Occipital lobe (tissue), 2 donors: ENCODE measurements around the gene MAPK10. TPM values are rescaled to one million over a fixed set of nuclear protein-coding genes. Genes with fewer than 3 reads are reported as not detected.

Source experiments
- DNase-seq: peaks from one replicate; lab custom pipeline; 2025; lab: John Stamatoyannopoulos, UW
- total RNA-seq: library from RNA; depleted of rRNA; stranded (reverse); fragments of >200 nt; gene quantifications from one replicate; pipeline ENCODE4 v1.2.3, GENCODE V29; 2014

Gene MAPK10
- total RNA-seq, 1 donor from 2014 or later, result 265 TPM

GRCh38 chr4:86278126-86278525 is 81.7 kb downstream of the MAPK10 start:
- no peak for DNase-seq

- no peak for DNase-seq
These were observed 85.2 kb downstream of the MAPK10 start for GRCh38 chr4:86274642-86275041.

DNA sequence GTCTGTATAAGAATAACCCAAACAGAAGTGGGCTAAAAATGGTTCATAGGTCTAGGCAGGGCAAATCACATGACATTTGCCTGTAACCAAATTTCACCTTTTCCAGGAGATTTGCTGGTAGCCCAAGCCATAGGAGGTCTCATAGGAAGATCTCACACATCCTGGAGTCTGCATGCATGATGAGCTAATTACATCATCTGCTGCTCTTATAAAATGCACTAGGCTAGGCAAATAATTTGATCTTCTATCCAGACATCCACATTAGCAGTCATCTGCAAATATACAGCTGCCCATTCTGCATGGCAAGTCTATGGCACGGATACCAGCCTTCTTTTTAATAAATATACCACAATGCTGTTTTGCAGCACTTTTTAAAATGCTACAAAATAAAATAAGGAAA is 87.2 kb downstream of the MAPK10 start:
- DNase-seq, result no peak

GRCh38 chr4:86271057-86271456 is 88.8 kb downstream of the MAPK10 start:
- no peak for DNase-seq

GRCh38 chr4:86269354-86269753 is 90.5 kb downstream of the MAPK10 start:
- no peak for DNase-seq

- DNase-seq, result no peak
These were observed 95.6 kb downstream of the MAPK10 start for GRCh38 chr4:86264241-86264640.

DNA sequence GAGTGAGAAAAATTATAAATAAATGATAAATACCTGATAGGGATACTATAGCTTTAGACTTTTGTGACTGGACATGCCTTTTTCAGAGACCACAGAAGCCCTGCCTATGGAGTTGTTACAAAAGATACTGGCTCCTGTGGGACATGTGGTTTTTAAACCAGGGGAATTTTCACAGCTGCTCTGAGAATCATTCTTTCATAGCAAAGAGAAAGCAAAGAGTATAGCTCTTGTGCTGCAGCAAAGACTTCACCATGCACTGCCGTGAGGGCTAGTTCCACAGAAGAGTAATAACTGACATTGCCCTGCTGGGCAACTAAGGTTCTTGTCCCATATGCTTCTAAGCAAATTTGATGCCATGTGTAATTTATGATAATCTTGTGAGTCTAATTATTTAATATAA is 98.2 kb downstream of the MAPK10 start:
- no peak for DNase-seq

GRCh38 chr4:86256086-86256485 is 103.8 kb downstream of the MAPK10 start:
- no peak for DNase-seq

- no peak for DNase-seq
These were observed 109.2 kb downstream of the MAPK10 start for GRCh38 chr4:86250619-86251018.

DNA sequence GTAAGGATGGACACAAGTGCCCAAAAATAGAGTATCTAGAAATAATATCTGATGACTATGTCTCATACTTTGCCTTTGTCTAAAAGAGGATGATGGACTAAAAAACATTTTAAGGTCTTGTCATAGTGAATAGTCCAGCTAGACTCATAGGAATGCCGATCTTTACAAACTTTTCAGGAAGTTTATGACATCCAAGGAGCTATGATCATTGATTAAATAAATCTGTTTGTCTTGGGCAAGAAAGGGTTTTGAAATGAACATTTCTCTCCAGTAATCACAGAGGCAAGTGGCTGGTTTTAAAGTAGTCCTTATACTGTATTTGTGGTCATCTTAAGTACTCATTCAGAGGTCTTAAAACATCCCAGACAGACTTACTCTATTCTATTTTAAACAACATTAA is 109.8 kb downstream of the MAPK10 start:
- no peak for DNase-seq

- no peak for DNase-seq
These were observed 110.8 kb downstream of the MAPK10 start for GRCh38 chr4:86249074-86249473.

DNA sequence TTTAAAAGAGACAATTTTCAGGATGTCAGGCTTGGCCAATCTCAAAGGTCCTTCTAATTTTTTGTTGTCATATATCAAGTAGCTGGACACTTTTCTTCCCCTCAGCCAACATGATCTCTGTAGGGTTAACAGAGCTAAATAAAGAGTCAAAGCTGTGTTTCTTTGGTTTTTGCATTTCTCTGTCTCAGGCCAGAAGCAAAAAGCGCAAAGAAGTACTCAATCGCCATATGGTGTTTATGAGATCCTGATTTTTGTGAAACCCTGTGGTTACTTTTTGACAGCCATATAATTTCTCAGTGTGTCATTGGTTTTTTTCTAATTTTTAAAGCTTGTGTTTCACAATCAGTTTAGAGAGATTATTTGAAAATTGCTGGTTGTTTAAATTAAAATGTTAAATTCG is 111.9 kb downstream of the MAPK10 start:
- DNase-seq, result no peak

GRCh38 chr4:86247320-86247719 is 112.5 kb downstream of the MAPK10 start:
- no peak for DNase-seq

- no peak for DNase-seq
These were observed 116.1 kb downstream of the MAPK10 start for GRCh38 chr4:86243750-86244149.

- no peak for DNase-seq
These were observed 117.2 kb downstream of the MAPK10 start for GRCh38 chr4:86242677-86243076.

- no peak for DNase-seq
These were observed 124.3 kb downstream of the MAPK10 start for GRCh38 chr4:86235549-86235948.

DNA sequence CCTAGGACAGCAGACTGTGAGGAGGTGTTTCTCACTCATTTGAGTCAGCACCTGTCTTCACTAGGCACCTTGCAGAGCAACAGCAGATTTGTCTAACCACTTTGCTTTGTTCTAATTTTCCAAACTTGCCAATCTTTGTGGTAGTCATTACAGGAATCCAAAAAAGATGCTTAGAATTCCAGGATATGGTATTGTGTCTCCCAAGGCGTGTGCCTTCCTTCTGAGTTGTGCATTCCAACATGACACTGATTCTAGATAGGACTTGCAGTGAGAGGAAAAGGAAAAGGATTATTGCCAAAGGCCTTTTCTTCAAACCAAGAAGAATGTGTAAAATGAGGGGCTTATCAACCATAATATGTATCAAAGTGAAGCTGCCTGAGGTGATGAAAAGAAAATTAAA is 126.2 kb downstream of the MAPK10 start:
- no peak for DNase-seq

DNA sequence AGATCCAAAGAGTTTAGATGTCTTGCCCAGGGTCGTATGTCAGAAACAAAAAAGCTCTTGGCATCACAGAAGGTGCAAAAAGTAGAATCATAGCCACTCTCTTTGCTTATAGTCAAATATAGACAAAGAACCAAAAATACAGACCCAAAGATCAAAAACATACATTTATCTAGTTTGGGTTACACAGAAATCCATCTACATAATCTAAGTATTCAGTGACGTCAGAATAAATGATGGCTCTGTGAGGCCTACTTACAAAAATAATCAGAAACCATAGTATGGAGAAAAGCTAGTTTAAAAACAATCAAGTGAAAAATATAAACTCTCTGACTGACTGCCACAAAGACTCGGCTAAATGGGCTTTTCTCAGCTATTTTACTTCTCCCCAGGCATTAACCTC is 126.8 kb downstream of the MAPK10 start:
- no peak for DNase-seq

GRCh38 chr4:86223472-86223871 is 136.4 kb downstream of the MAPK10 start:
- DNase-seq, result no peak

- no peak for DNase-seq
These were observed 138.9 kb downstream of the MAPK10 start for GRCh38 chr4:86221002-86221401.

GRCh38 chr4:86220121-86220520 is 139.7 kb downstream of the MAPK10 start:
- DNase-seq, result no peak

- no peak for DNase-seq
These were observed 140.9 kb downstream of the MAPK10 start for GRCh38 chr4:86218746-86219473.

- no peak for DNase-seq
These were observed 156.7 kb downstream of the MAPK10 start for GRCh38 chr4:86203176-86203575.

DNA sequence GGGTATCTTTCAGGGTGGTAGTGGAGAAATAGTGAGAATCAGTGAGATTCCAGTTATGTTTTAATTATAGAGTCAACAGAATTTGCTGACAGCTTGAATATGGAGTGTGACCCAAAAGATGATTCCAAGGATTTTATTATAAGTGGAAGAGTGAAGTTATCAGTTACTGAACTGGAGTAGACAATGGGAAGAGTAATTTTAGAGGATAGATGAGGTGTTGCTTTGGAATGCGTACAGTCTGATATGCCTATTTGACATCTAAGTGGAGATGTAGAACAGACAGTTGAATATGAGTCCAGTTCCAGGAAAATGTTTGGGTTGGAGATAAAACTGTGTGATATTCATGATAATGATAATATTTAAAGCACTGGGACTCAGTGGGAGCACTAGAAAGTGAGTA is 174.2 kb downstream of the MAPK10 start:
- no peak for DNase-seq
